ENCODE data around the gene ZNF639.

- TF ChIP-seq CTCF (IDR thresholded peaks at IDR 0.05; ENCODE audit: low read length) (no peak), EZH2 (optimal IDR thresholded peaks at IDR 0.05; ENCODE audit: low read depth, low read length) (no peak)
Measured at GRCh38 chr3:179348325-179349013, 25.6 kb downstream of the ZNF639 start.

All from MM.1S (cell line).